BJ (cell line): ENCODE measurements around the gene PARM1. TPM values are rescaled to one million over a fixed set of nuclear protein-coding genes. Genes with fewer than 3 reads are reported as not detected.

Experiments used
- CTCF ChIA-PET: fragments of 350-600 bp; formaldehyde crosslinking; extraction: SDS; loops from one replicate; lab custom pipeline; 2021; ENCODE audit warnings: antibody characterized with exemption, inconsistent platforms; lab: Yijun Ruan, JAX
- POLR2A ChIA-PET: fragments of 300-600 bp; sonication (Branson Sonifier 250); formaldehyde crosslinking; extraction: SDS; loops from one replicate; lab custom pipeline; 2021; ENCODE audit warnings: antibody characterized with exemption; lab: Charles Lee
- DNase-seq: peaks from one replicate; pipeline ENCODE4 v3.0.0-alpha.2; 2011; ENCODE audit warnings: low read depth
- H3K27me3 ChIP-seq: 2 replicates; pipeline ENCODE4 v1.6.0; 2011; ENCODE audit warnings: low read length; ENCODE audit not compliant: control insufficient read depth, insufficient read depth
- H3K36me3 ChIP-seq: 2 replicates; pipeline ENCODE4 v1.5.1; 2011; ENCODE audit warnings: low read length; ENCODE audit not compliant: control insufficient read depth, insufficient read depth
- H3K4me3 ChIP-seq: 2 replicates; pipeline ENCODE4 v1.5.1; 2011; ENCODE audit warnings: low read depth, mild to moderate bottlenecking, control low read depth, low read length
- polyA minus RNA-seq: library from RNA; depleted of rRNA, polyadenylated mRNA; stranded (reverse); fragments of >200 nt; gene quantifications from 2 replicates; pipeline ENCODE4 v1.2.3, GENCODE V29; 2011; rRNA and poly(A)+ RNA removed
- polyA plus RNA-seq: library from polyadenylated mRNA; depleted of rRNA; stranded (reverse); fragments of >200 nt; gene quantifications from 2 replicates; pipeline ENCODE4 v1.2.3, GENCODE V29; 2011; rRNA removed
- TF ChIP-seq, protein P1 (sequence below): IDR thresholded peaks from 2 replicates; pipeline ENCODE4 v1.5.1; 2011; ENCODE audit warnings: low read depth, mild to moderate bottlenecking, control low read depth, inconsistent platforms, low read length, moderate library complexity; ENCODE audit not compliant: insufficient read depth

The PARM1 gene, protein sequence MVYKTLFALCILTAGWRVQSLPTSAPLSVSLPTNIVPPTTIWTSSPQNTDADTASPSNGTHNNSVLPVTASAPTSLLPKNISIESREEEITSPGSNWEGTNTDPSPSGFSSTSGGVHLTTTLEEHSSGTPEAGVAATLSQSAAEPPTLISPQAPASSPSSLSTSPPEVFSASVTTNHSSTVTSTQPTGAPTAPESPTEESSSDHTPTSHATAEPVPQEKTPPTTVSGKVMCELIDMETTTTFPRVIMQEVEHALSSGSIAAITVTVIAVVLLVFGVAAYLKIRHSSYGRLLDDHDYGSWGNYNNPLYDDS
- polyA plus RNA-seq (0.01 and 0.02 TPM in 2 replicates), polyA minus RNA-seq (0.09 TPM in 1 of 2 replicates, not detected in the other)

DNA sequence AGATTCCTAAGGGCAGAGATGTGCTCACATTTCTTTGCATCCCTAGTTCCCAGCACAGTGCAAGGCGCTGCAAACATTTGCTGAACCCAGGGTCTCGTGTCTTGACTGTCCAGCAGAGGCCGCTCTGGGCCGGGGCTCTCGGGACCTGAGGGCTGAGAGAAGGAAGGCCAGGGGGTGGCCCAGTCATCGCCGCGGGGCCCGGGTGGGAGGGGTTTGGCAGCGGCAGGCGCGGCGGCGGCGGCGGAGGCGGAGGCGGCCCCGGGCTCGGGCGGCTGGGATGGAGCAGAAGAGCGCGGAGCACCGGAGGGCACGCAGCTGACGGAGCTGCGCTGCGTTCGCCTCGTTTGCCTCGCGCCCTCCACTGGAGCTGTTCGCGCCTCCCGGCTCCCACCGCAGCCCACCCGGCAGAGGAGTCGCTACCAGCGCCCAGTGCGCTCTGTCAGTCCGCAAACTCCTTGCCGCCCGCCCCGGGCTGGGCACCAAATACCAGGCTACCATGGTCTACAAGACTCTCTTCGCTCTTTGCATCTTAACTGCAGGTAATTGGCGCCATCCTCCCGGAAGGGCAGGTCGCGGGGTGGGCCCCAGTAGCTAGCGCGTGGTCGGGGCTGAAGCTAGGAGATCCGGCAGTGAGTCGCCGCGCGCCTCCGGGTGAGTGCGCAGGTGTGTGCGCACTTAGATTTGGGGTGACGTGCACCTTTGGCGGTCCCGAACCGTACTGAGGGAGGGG, at the start of gene PARM1:
PARM1 (plus strand) TSS at position 285 of the 730 bp plus-strand sequence; CDS start at position 497, 212 bp downstream.
- CTCF ChIA-PET = interaction anchor here (0.6 to 2.0 kb wide), 2 partner anchors 11 to 976 kb away, joined by 3 to 7 read pairs; no protein-coding TSS in a partner anchor
- Histone ChIP-seq H3K36me3 (no peaks in the 10 kb centered on the region), H3K4me3 (peak within 1 kb of the TSS; percentile 38), H3K27me3 (peaks cover 25% of the 10 kb centered on the region)
- TF ChIP-seq, protein P1, sequence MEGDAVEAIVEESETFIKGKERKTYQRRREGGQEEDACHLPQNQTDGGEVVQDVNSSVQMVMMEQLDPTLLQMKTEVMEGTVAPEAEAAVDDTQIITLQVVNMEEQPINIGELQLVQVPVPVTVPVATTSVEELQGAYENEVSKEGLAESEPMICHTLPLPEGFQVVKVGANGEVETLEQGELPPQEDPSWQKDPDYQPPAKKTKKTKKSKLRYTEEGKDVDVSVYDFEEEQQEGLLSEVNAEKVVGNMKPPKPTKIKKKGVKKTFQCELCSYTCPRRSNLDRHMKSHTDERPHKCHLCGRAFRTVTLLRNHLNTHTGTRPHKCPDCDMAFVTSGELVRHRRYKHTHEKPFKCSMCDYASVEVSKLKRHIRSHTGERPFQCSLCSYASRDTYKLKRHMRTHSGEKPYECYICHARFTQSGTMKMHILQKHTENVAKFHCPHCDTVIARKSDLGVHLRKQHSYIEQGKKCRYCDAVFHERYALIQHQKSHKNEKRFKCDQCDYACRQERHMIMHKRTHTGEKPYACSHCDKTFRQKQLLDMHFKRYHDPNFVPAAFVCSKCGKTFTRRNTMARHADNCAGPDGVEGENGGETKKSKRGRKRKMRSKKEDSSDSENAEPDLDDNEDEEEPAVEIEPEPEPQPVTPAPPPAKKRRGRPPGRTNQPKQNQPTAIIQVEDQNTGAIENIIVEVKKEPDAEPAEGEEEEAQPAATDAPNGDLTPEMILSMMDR = peak; percentile 69
- POLR2A ChIA-PET = no interaction called here
- peak; percentile 2 for DNase-seq

DNA sequence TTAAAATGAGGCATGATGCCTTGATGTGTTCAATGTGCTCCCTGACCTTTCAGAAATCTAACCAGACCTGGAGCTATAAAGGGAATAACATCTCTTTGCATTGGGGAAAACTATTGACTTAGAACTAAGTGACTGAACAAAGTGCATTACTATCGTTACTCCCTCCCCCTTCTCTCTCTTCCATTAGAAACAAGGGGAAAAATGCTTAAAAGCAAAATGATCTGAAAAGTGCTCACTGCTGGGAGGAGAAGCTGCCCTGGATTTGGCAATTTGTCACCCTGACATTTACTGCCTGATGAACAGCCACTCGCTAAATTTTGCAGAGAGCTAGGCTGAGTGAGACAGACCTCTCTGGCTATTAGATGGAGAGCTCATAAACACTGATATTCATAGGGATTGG, 48.6 kb upstream of the PARM1 start:
- H3K36me3 ChIP-seq = no peaks in the 10 kb centered on the region
- ChIA-PET POLR2A (no interaction called here), CTCF (interaction anchor here (1.1 to 1.6 kb wide), 3 partner anchors 10 to 12 kb away, joined by 3 to 6 read pairs (median 4); no protein-coding TSS in a partner anchor)
- TF ChIP-seq, protein P1 = no peak
- H3K4me3 ChIP-seq = no peak overlapping the region
- DNase-seq = no peak
- no peaks in the 10 kb centered on the region for H3K27me3 ChIP-seq

DNA sequence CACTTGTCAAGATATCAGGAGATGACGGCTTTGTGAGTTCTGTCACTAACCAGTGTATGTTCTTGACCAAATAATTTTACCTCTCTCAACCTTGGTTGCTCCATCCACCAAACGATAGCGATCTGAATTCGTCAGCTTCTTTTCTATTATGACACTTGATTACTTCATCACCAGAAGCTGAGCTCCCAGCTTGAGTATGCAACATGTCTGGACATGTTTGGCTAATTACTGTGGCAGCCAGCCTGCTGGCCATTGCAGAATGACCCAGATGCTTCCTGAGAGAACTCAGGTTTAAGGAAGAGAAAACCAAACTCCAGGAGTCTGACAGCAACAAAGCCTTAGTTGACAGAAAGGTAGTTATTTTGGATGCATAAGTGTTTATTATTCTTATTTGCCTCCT, 46.4 kb upstream of the PARM1 start:
- ChIA-PET CTCF (interaction anchor here (0.7 kb wide), 1 partner anchor 11 kb away, joined by 3 read pairs; no protein-coding TSS in a partner anchor), POLR2A (no interaction called here)
- Histone ChIP-seq H3K4me3 (no peak overlapping the region), H3K36me3 (no peaks in the 10 kb centered on the region), H3K27me3 (no peaks in the 10 kb centered on the region)
- peak; percentile 9 for DNase-seq
- TF ChIP-seq, protein P1 = no peak

DNA sequence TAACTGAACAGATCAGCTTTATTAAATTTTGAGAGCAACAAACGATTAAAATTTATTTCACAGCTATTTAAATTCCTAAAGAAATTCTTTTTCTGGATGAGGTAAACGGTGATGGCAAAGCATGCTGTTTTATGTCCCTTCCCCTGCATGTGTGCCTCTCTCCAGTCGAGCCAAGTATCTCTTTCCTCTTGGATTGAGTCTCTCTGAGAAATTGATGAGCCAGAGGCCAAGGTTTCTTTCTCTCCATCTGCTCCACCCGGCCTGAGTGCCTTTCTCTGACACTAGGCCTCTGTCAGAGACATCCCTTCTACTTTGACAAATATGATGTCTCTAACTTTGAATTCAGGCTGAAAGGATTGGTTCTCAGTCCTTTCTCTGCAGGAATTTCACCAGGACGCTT, 42.6 kb upstream of the PARM1 start:
- Histone ChIP-seq H3K36me3 (no peaks in the 10 kb centered on the region), H3K27me3 (no peaks in the 10 kb centered on the region), H3K4me3 (no peak overlapping the region)
- CTCF ChIA-PET = no interaction called here
- TF ChIP-seq, protein P1 = no peak
- DNase-seq = no peak
- POLR2A ChIA-PET = no interaction called here

DNA sequence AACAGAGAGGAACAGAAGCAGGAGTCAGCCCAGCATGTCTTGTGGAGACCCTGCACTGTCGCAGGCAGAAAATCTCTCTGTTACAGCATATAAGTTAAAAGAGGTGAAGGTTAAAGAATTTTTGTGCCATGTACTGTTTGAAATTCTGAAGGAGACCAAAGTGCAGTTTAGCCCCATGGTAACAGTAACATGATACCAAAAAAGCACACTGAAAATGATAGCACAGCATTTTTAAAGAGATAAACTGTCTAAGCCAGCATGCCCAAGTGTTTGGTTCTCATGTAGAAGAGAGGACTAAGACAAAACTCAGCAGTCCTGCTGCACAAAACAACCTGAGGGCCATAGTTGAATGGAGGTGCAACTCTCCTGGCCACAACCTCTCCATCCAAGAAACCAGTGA, 41.9 kb upstream of the PARM1 start:
- ChIA-PET CTCF (interaction anchor here (0.6 kb wide), 1 partner anchor 17 kb away, joined by 3 read pairs; no protein-coding TSS in a partner anchor), POLR2A (no interaction called here)
- H3K4me3 ChIP-seq = no peak overlapping the region
- TF ChIP-seq, protein P1 = no peak
- H3K36me3 ChIP-seq = no peaks in the 10 kb centered on the region
- H3K27me3 ChIP-seq = no peaks in the 10 kb centered on the region
- no peak for DNase-seq
